Stimulated activated CD4-positive, alpha-beta T cell treated with anti-CD3 and anti-CD28 coated beads, Interleukin-1b, Interleukin-23, amount 100 ng/mL, for 4 hours (primary cell): ENCODE measurements around the gene UMAD1.
"Not testable (repeated sequence)": the region's sequence is repeated elsewhere in the genome, so short reads cannot be mapped to it uniquely, and the experiment has no call there.

ENCODE experiments used
- DNase-seq, 2 donors: peaks; one replicate each; pipeline ENCODE4 v3.0.0-alpha.2; 2020; ENCODE audit warnings: low read depth in 2 of 2

The UMAD1 gene

GRCh38 chr7:7652798-7653540 is 12.4 kb downstream of the UMAD1 start:
- DNase-seq = no peak

GRCh38 chr7:7653593-7654187 is 13.1 kb downstream of the UMAD1 start:
- DNase-seq = no peak

GRCh38 chr7:7654964-7655715 is 14.6 kb downstream of the UMAD1 start:
- DNase-seq = no peak

- not testable (repeated sequence) for DNase-seq
Measured at GRCh38 chr7:7656459-7656858, 15.9 kb downstream of the UMAD1 start.

- DNase-seq = no peak
Measured at GRCh38 chr7:7662527-7662926, 22.0 kb downstream of the UMAD1 start.

GRCh38 chr7:7664291-7664690 is 23.7 kb downstream of the UMAD1 start:
- DNase-seq = no peak

GRCh38 chr7:7665031-7665430 is 24.5 kb downstream of the UMAD1 start:
- DNase-seq = no peak

- no peak for DNase-seq
Measured at GRCh38 chr7:7667187-7667586, 26.6 kb downstream of the UMAD1 start.

- DNase-seq = no peak
Measured at GRCh38 chr7:7668706-7669105, 28.2 kb downstream of the UMAD1 start.

GRCh38 chr7:7670490-7670889 is 29.9 kb downstream of the UMAD1 start:
- no peak for DNase-seq

GRCh38 chr7:7671361-7671760 is 30.8 kb downstream of the UMAD1 start:
- DNase-seq = no peak

- no peak for DNase-seq
Measured at GRCh38 chr7:7672545-7673239, 32.1 kb downstream of the UMAD1 start.

GRCh38 chr7:7673240-7673550 is 32.6 kb downstream of the UMAD1 start:
- DNase-seq = no peak

GRCh38 chr7:7675686-7676085 is 35.1 kb downstream of the UMAD1 start:
- no peak for DNase-seq

GRCh38 chr7:7679640-7680039 is 39.1 kb downstream of the UMAD1 start:
- DNase-seq = not testable (repeated sequence)

GRCh38 chr7:7681191-7681935 is 40.8 kb downstream of the UMAD1 start:
- peak in 1 of 2 donors; percentile 40 for DNase-seq

- no peak for DNase-seq
Measured at GRCh38 chr7:7681936-7682329, 41.4 kb downstream of the UMAD1 start.

- no peak for DNase-seq
Measured at GRCh38 chr7:7682861-7683260, 42.3 kb downstream of the UMAD1 start.

- no peak for DNase-seq
Measured at GRCh38 chr7:7686811-7687508, 46.4 kb downstream of the UMAD1 start.

GRCh38 chr7:7687800-7688199 is 47.2 kb downstream of the UMAD1 start:
- no peak for DNase-seq

- DNase-seq = no peak
Measured at GRCh38 chr7:7688310-7688709, 47.8 kb downstream of the UMAD1 start.
